Measurements from ENCODE around the gene LRRC43.

The LRRC43 gene

DNA sequence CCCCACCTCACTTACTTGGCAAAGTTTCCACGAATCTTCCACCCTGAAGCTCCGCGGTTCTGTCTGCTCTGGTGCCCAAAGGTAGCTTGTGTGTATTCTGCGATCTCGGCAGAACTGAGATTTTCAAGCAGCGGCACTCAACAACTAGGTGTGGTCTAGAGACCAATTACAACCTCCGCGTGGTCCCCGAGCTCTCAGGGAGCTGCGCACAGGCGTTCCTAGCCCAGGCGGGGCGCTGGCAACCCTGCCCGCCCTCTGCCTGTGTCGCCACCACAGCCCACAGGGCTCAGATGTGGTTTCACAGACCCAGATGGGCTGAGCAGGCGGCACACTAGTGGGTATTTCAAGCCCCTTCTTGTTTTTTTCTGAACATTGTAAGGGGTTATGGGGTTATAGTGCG lies 44.4 kb downstream of the LRRC43 start:
- no peak for DNase-seq

- no peak for DNase-seq
Measured at GRCh38 chr12:122228092-122228491, 45.2 kb downstream of the LRRC43 start.

DNA sequence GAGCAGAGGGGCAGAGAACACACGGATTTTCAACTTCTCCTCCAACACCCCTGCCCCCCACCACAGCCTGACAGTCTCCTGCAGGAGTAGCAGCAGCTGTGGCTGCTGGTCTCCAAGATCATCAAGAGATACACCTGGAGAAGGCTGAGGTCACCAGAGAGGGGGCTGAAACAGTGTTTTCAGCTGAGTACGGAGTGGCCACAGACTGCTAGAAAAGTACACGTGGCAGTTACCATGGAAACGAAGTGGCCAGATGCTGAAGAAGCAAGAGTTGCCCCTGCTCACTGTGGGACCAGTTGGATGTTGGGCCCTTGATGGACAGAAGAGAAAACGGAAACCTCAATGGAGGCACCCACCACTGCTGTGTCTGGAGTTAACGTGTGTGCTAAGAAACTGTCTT lies 47.9 kb downstream of the LRRC43 start:
- DNase-seq, result no peak

DNA sequence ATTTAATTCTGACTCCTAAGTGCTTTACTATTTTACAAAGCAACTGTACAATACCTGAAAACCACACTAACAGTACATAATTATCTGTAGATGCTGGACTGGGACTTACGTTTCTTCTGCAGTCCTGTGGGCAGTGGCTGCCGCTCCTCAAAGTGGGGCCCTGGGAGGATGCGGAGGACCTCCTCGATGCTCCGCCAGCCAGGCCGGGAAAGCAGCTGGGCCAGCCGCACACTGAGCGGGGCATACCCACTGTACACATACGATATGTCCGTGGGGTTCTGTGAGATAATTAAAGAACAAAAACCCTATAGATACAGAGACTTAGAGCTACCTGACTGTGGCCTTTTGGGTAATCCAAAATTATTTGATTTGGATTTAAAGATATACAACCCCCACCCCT lies 49.8 kb downstream of the LRRC43 start:
- DNase-seq, result no peak

DNA sequence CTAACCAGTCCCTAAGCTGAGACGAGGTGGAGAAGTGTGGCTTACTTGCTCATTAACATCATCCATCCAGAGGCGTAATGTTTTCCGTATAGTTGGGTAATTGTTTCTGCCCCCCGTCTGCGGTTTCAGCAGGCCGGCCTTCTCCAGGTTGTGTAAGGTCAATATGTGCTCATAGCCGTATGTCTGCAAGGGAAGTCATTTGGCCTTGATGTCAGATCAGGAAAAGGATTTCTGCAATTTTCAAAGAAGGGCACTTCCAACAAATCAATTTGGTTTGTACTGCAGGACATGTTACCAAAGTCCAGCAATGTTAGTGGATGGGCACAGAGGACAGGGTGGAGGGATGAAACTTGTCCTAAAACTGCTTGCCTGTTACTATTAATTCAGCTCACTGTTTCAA lies 52.8 kb downstream of the LRRC43 start:
- DNase-seq, result no peak

GRCh38 chr12:122238861-122239260 lies 55.9 kb downstream of the LRRC43 start:
- no peak for DNase-seq

GRCh38 chr12:122243965-122244364 lies 61.0 kb downstream of the LRRC43 start:
- no peak for DNase-seq

GRCh38 chr12:122244565-122245371 lies 61.8 kb downstream of the LRRC43 start:
- DNase-seq, result no peak

GRCh38 chr12:122245553-122245952 lies 62.6 kb downstream of the LRRC43 start:
- DNase-seq, result no peak

GRCh38 chr12:122250047-122250446 lies 67.1 kb downstream of the LRRC43 start:
- DNase-seq, result peak; percentile 39

GRCh38 chr12:122250536-122250935 lies 67.6 kb downstream of the LRRC43 start:
- DNase-seq, result no peak

All from NCI-H1092 (cell line).